H1 (cell line): ENCODE measurements around the gene PGBD5. TPM values are rescaled to one million over a fixed set of nuclear protein-coding genes. Genes with fewer than 3 reads are reported as not detected.

Source experiments
- CTCF ChIA-PET: fragments of 300-600 bp; sonication (Branson Sonifier 250); formaldehyde crosslinking; loops from one replicate; lab custom pipeline; 2021; ENCODE audit not compliant: partially characterized antibody; lab: Charles Lee
- POLR2A ChIA-PET: fragments of 300-600 bp; sonication (Branson Sonifier 250); formaldehyde crosslinking; loops from one replicate; lab custom pipeline; 2021; ENCODE audit warnings: inconsistent platforms; ENCODE audit not compliant: partially characterized antibody; lab: Charles Lee
- DNase-seq, 2 experiments: peaks; one replicate each; pipeline versions ENCODE4 v3.0.0 to v3.0.0-alpha.2; 2010 to 2022; ENCODE audit warnings: low spot score in 2 of 2, low read depth in 1 of 2, mixed read lengths in 1 of 2
- FAIRE-seq: peaks from 2 replicates; lab custom pipeline; 2011; peaks lifted over from hg19 to GRCh38; lab: Jason Lieb, UNC
- H2AFZ ChIP-seq: 2 replicates; pipeline ENCODE4 v1.8.1; 2012; ENCODE audit warnings: low read length, inconsistent platforms
- H2AK5ac ChIP-seq: 2 replicates; pipeline ENCODE4 v1.6.1; 2013; ENCODE audit warnings: low read depth, low read length
- H2BK120ac ChIP-seq: replicated peaks from 2 replicates; pipeline ENCODE3; 2013; ENCODE audit warnings: low read depth, low read length, inconsistent platforms
- H2BK12ac ChIP-seq: 2 replicates; pipeline ENCODE4 v1.6.1; 2013; ENCODE audit warnings: low read depth, low read length
- H2BK15ac ChIP-seq: 2 replicates; pipeline ENCODE4 v1.6.1; 2013; ENCODE audit warnings: low read length
- H2BK20ac ChIP-seq: 2 replicates; pipeline ENCODE4 v1.6.1; 2013; ENCODE audit warnings: low read length
- H2BK5ac ChIP-seq: 2 replicates; pipeline ENCODE4 v1.6.1; 2013; ENCODE audit warnings: low read depth, low read length
- H3K14ac ChIP-seq: 2 replicates; pipeline ENCODE4 v1.6.1; 2013; ENCODE audit warnings: inconsistent platforms; ENCODE audit not compliant: insufficient read length
- H3K18ac ChIP-seq: 2 replicates; pipeline ENCODE4 v1.6.1; 2013; ENCODE audit warnings: low read length; ENCODE audit errors: extremely low read depth
- H3K23ac ChIP-seq: 2 replicates; pipeline ENCODE4 v1.6.1; 2013; ENCODE audit warnings: inconsistent platforms; ENCODE audit not compliant: insufficient read length
- H3K23me2 ChIP-seq: 2 replicates; pipeline ENCODE4 v1.6.1; 2013; ENCODE audit warnings: low read depth, low read length
- H3K27ac ChIP-seq: 2 replicates; pipeline ENCODE4 v1.6.1; 2011; ENCODE audit warnings: low read depth, low read length, inconsistent platforms
- H3K27me3 ChIP-seq, 4 experiments: replicated peaks in 1 of 4; 1 replicate in 1 of 4; 2 replicates in 3 of 4; pipeline versions ENCODE4 v1.6.1 to v1.8.1; 2011 to 2013; ENCODE audit warnings: low read length in 3 of 4, mild to moderate bottlenecking in 3 of 4, inconsistent platforms in 2 of 4, mixed read lengths in 2 of 4, moderate library complexity in 1 of 4; ENCODE audit not compliant: control insufficient read depth in 3 of 4, insufficient read depth in 3 of 4; ENCODE audit errors: extremely low read depth in 1 of 4
- H3K36me3 ChIP-seq, 4 experiments: 2 replicates each; pipeline versions ENCODE4 v1.6.1 to v1.8.1; 2011 to 2013; ENCODE audit warnings: mild to moderate bottlenecking in 4 of 4, low read length in 3 of 4, moderate library complexity in 2 of 4, control low read depth in 1 of 4, inconsistent platforms in 1 of 4; ENCODE audit not compliant: insufficient read depth in 4 of 4, control insufficient read depth in 2 of 4
- H3K4ac ChIP-seq: replicated peaks from 2 replicates; pipeline ENCODE3; 2013; ENCODE audit warnings: low read length, low read depth, mixed read lengths, inconsistent platforms; ENCODE audit not compliant: insufficient read length
- H3K4me1 ChIP-seq, 4 experiments: replicated peaks in 1 of 4; 1 replicate in 1 of 4; 2 replicates in 3 of 4; pipeline versions ENCODE4 v1.6.1 to v1.8.1; 2011 to 2013; ENCODE audit warnings: low read length in 3 of 4, inconsistent platforms in 2 of 4, mixed read lengths in 1 of 4; ENCODE audit not compliant: insufficient read depth in 4 of 4, control insufficient read depth in 3 of 4
- H3K4me2 ChIP-seq, 2 experiments: 2 replicates each; pipeline versions ENCODE4 v1.6.1 to v1.8.1; 2011 to 2013; ENCODE audit warnings: low read depth in 2 of 2, low read length in 2 of 2, control low read depth in 1 of 2, inconsistent platforms in 1 of 2, mild to moderate bottlenecking in 1 of 2; ENCODE audit not compliant: insufficient read depth in 1 of 2
- H3K4me3 ChIP-seq, 4 experiments: fragments of 200-600, 300-600 bp in 1 of 4; sonication (generic), shearing (Covaris generic), sonication (Bioruptor Twin) in 1 of 4; 2 replicates each; pipeline versions ENCODE4 v1.5.1 to v1.8.1; 2011 to 2016; ENCODE audit warnings: low read length in 4 of 4, low read depth in 3 of 4, control low read depth in 2 of 4, inconsistent platforms in 2 of 4, mild to moderate bottlenecking in 2 of 4, mixed read lengths in 1 of 4, moderate library complexity in 1 of 4; ENCODE audit not compliant: insufficient read depth in 2 of 4; ENCODE audit errors: extremely low read depth in 1 of 4
- H3K56ac ChIP-seq: replicated peaks from 2 replicates; pipeline ENCODE3; 2013; ENCODE audit warnings: low read depth, mild to moderate bottlenecking, mixed read lengths, low read length, inconsistent platforms; ENCODE audit not compliant: insufficient read length
- H3K79me1 ChIP-seq: 2 replicates; pipeline ENCODE4 v1.6.1; 2013; ENCODE audit warnings: low read depth, low read length, control low read depth
- H3K79me2 ChIP-seq, 2 experiments: 2 replicates each; pipeline versions ENCODE4 v1.6.1 to v1.8.1; 2012 to 2013; ENCODE audit warnings: low read length in 2 of 2, mild to moderate bottlenecking in 2 of 2, inconsistent platforms in 1 of 2; ENCODE audit not compliant: insufficient read depth in 2 of 2, control insufficient read depth in 1 of 2
- H3K9ac ChIP-seq, 4 experiments: replicated peaks in 1 of 4; 1 replicate in 1 of 4; 2 replicates in 3 of 4; pipeline versions ENCODE4 v1.6.1 to v1.8.1; 2011 to 2013; ENCODE audit warnings: low read depth in 3 of 4, low read length in 3 of 4, control low read depth in 2 of 4, mild to moderate bottlenecking in 2 of 4, moderate library complexity in 2 of 4, inconsistent platforms in 1 of 4; ENCODE audit errors: extremely low read depth in 1 of 4
- H3K9me3 ChIP-seq, 2 experiments: 2 replicates each; pipeline versions ENCODE4 v1.6.1 to v1.8.1; 2012 to 2013; ENCODE audit warnings: mild to moderate bottlenecking in 2 of 2, moderate library complexity in 2 of 2, control low read depth in 1 of 2, inconsistent platforms in 1 of 2, low read depth in 1 of 2, low read length in 1 of 2, mixed read lengths in 1 of 2; ENCODE audit not compliant: insufficient read depth in 2 of 2
- H4K20me1 ChIP-seq, 2 experiments: replicated peaks in 1 of 2; 2 replicates each; pipeline versions ENCODE3 to v1.8.1; 2011 to 2013; ENCODE audit warnings: inconsistent platforms in 2 of 2, low read length in 2 of 2, mild to moderate bottlenecking in 1 of 2; ENCODE audit not compliant: insufficient read depth in 2 of 2, control insufficient read depth in 1 of 2
- H4K5ac ChIP-seq: 2 replicates; pipeline ENCODE4 v1.6.1; 2013; ENCODE audit warnings: low read length, low read depth, mixed read lengths, inconsistent platforms; ENCODE audit not compliant: insufficient read length
- H4K8ac ChIP-seq: 2 replicates; pipeline ENCODE4 v1.8.0; 2013; ENCODE audit warnings: mild to moderate bottlenecking, moderate library complexity, low read length, inconsistent platforms; ENCODE audit not compliant: insufficient read depth; ENCODE audit errors: extremely low read depth
- H4K91ac ChIP-seq: replicated peaks from 2 replicates; pipeline ENCODE3; 2013; ENCODE audit warnings: low read length, mixed read lengths, inconsistent platforms; ENCODE audit not compliant: insufficient read length
- ASH2L ChIP-seq: fragments of 200-600, 300-600 bp; sonication (generic); IDR thresholded peaks from one replicate; pipeline ENCODE4 v1.7.1; 2017; ENCODE audit warnings: low read length
- CTBP2 ChIP-seq: IDR thresholded peaks from 2 replicates; pipeline ENCODE4 v1.7.0; 2011; ENCODE audit warnings: borderline replicate concordance, mild to moderate bottlenecking, moderate library complexity, mixed read lengths, low read length; ENCODE audit not compliant: insufficient read depth, insufficient read length
- EGR1 ChIP-seq: IDR thresholded peaks from 2 replicates; pipeline ENCODE4 v1.6.1; 2011; ENCODE audit warnings: low read depth, low read length, borderline replicate concordance
- EZH2 ChIP-seq: fragments of 200-600 bp; sonication (generic); IDR thresholded peaks from 2 replicates; pipeline ENCODE4 v1.7.1; 2012; ENCODE audit warnings: low read depth, mild to moderate bottlenecking, moderate library complexity, low read length, inconsistent platforms; ENCODE audit not compliant: severe bottlenecking
- FOSL1 ChIP-seq: IDR thresholded peaks from 2 replicates; pipeline ENCODE4 v1.6.1; 2011; ENCODE audit warnings: mild to moderate bottlenecking, low read depth, low read length, moderate library complexity; ENCODE audit not compliant: insufficient read depth
- JUN ChIP-seq: IDR thresholded peaks from 2 replicates; pipeline ENCODE4 v1.6.1; 2011; ENCODE audit warnings: low read depth, mild to moderate bottlenecking, improper control_type of control experiment, low read length
- NANOG ChIP-seq: IDR thresholded peaks from 2 replicates; pipeline ENCODE4 v1.6.1; 2011; ENCODE audit warnings: low read length, low read depth, mild to moderate bottlenecking, inconsistent platforms; ENCODE audit not compliant: insufficient read depth, poor library complexity, severe bottlenecking
- PHF8 ChIP-seq: fragments of 200-600 bp; sonication (generic); conservative IDR thresholded peaks from 2 replicates; pipeline ENCODE4 v1.7.1; 2012; ENCODE audit warnings: low read depth, mild to moderate bottlenecking, inconsistent platforms, low read length, moderate library complexity
- SIX5 ChIP-seq: IDR thresholded peaks from 2 replicates; pipeline ENCODE4 v1.6.1; 2011; ENCODE audit warnings: mild to moderate bottlenecking, low read depth, low read length
- SUZ12 ChIP-seq: fragments of 200-600 bp; sonication (generic); IDR thresholded peaks from 2 replicates; pipeline ENCODE4 v1.6.1; 2012; ENCODE audit warnings: mild to moderate bottlenecking, inconsistent platforms, low read length, moderate library complexity, mixed read lengths
- TAF1 ChIP-seq: IDR thresholded peaks from 2 replicates; pipeline ENCODE4 v1.6.1; 2011; ENCODE audit warnings: mild to moderate bottlenecking, low read depth, low read length
- TBP ChIP-seq: IDR thresholded peaks from 2 replicates; pipeline ENCODE4 v1.6.1; 2011; ENCODE audit warnings: low read depth, low read length, improper control_type of control experiment
- WGBS, 2 experiments: shearing (Covaris generic) in 1 of 2; methylation state at CpG; one replicate each; pipeline versions ENCODE4 v1.1.6 to v1.1.7; 2013 to 2015; ENCODE audit warnings: low lambda C conversion rate in 2 of 2, mixed read lengths in 2 of 2, inconsistent platforms in 1 of 2, low coverage in 1 of 2, missing lambda C conversion rate in 1 of 2; ENCODE audit not compliant: insufficient replicate concordance in 2 of 2, insufficient coverage in 1 of 2, insufficient read length in 1 of 2; ENCODE audit errors: extremely low coverage in 1 of 2, missing lambda C conversion rate in 1 of 2; 5-methylcytosine and 5-hydroxymethylcytosine counted together
- polyA plus RNA-seq, 7 experiments: library from polyadenylated mRNA; depleted of rRNA in 3 of 7; stranded (reverse) in 5 of 7; unstranded in 2 of 7; fragments of >200 nt in 5 of 7; fragments of 200-250 nt in 2 of 7; gene quantifications; 1 replicate in 5 of 7; 2 replicates in 1 of 7; 4 replicates in 1 of 7; pipeline versions ENCODE4 v1.2.1 to v1.2.3, GENCODE V29; 2011 to 2013; ENCODE audit warnings: missing spikeins in 2 of 7, mixed read lengths in 2 of 7
- total RNA-seq: library from RNA; stranded (reverse); fragmentation: NEBNext Ultra II Directional; extraction: Animal tissue kit (Norgen Biotek cat#: 25700); gene quantifications from 2 replicates; pipeline ENCODE4 v1.2.1, GENCODE V29; 2021

Gene PGBD5
- total and polyA plus RNA-seq, 2 of the 8 experiments (the other 6 are each of a cell fraction or from before 2014, with no cell fraction given) = 16.3 to 18.4 TPM

- no peak overlapping the region for H3K27ac ChIP-seq
- H3K4ac ChIP-seq = no peak overlapping the region
- H3K27me3 ChIP-seq = no peaks in the 10 kb centered on the region
- H4K20me1 ChIP-seq = peaks cover 0 to 3% of the 10 kb centered on the region in 2 experiments
- 94% methylated on average over 13 of the region's 24 CpGs; no CpG with 5 or more reads in 1 of the 2 experiments for WGBS, 2 experiments
- H2BK15ac ChIP-seq = no peak overlapping the region
- no peak overlapping the region for H2BK120ac ChIP-seq
- no peak overlapping the region for H3K23ac ChIP-seq
- H3K79me1 ChIP-seq = no peaks in the 10 kb centered on the region
- no peak overlapping the region for H4K8ac ChIP-seq
- H3K4me1 ChIP-seq = peaks cover 9 to 20% (median 11%) of the 10 kb centered on the region in 4 experiments
- no peak overlapping the region for H2AFZ ChIP-seq
- H2BK12ac ChIP-seq = no peak overlapping the region
- no peak overlapping the region for H3K9ac ChIP-seq
- CTCF ChIA-PET = interaction anchor here (0.6 to 1.8 kb wide), 6 partner anchors 8 to 619 kb away, joined by 3 to 6 read pairs (median 4); no protein-coding TSS in a partner anchor
- DNase-seq (no peak), FAIRE-seq (no peak)
- no peak overlapping the region for H3K56ac ChIP-seq
- peaks cover 0 to 18% (median 1%) of the 10 kb centered on the region in 4 experiments; a peak in 3 of 8 replicates for H3K36me3 ChIP-seq
- TF ChIP-seq TAF1 = no peak
- no peak for TF ChIP-seq FOSL1
- TF ChIP-seq NANOG = no peak
- no peak for TF ChIP-seq CTBP2
- TF ChIP-seq TBP = no peak
- no peak for TF ChIP-seq JUN
- no peak for TF ChIP-seq SIX5
- no peak for TF ChIP-seq SUZ12
- TF ChIP-seq PHF8 = no peak
- TF ChIP-seq EZH2 = no peak
- TF ChIP-seq ASH2L = no peak
- no peak for TF ChIP-seq EGR1
- H3K4me3 ChIP-seq = no peak overlapping the region
- no peak overlapping the region for H2BK20ac ChIP-seq
- no peak overlapping the region for H4K91ac ChIP-seq
- H3K14ac ChIP-seq = no peak overlapping the region
- H3K23me2 ChIP-seq = no peaks in the 10 kb centered on the region
- H3K18ac ChIP-seq = no peak overlapping the region
- no peak overlapping the region for H4K5ac ChIP-seq
- H3K4me2 ChIP-seq = no peak overlapping the region
- H2AK5ac ChIP-seq = no peak overlapping the region
- POLR2A ChIA-PET = interaction anchor here (1.4 to 3.0 kb wide), 2 partner anchors 9 to 11 kb away, joined by 3 to 14 read pairs; no protein-coding TSS in a partner anchor
- H3K79me2 ChIP-seq = no peaks in the 10 kb centered on the region
- no peaks in the 10 kb centered on the region for H3K9me3 ChIP-seq
- 0 out of 2 replicates have a peak overlapping the region, but pooled peaks have one; percentile 67 for H2BK5ac ChIP-seq
Measured at GRCh38 chr1:230279583-230279945, 146.6 kb downstream of the PGBD5 start.
